HG03378 (cell line): ENCODE results near the gene SNX24.
A peak's percentile ranks its signal among the peaks of the same experiment; 100 is the strongest.

ENCODE experiments used
- ATAC-seq: cut with Tn5 transposase; IDR thresholded peaks from one replicate; pipeline ENCODE4 v1.9.1; 2021; ENCODE audit warnings: mild to moderate bottlenecking, moderate library complexity; ENCODE audit not compliant: unreplicated experiment

SNX24 gene

GRCh38 chr5:122999947-123000563, 154.6 kb downstream of the SNX24 start:
- ATAC-seq: peak; percentile 88

- ATAC-seq: no peak
Observed at GRCh38 chr5:123000731-123001130, 155.3 kb downstream of the SNX24 start.

- no peak for ATAC-seq
Observed at GRCh38 chr5:123001808-123002207, 156.4 kb downstream of the SNX24 start.

GRCh38 chr5:123007182-123007581, 161.8 kb downstream of the SNX24 start:
- no peak for ATAC-seq

- ATAC-seq: no peak
Observed at GRCh38 chr5:123007754-123008153, 162.3 kb downstream of the SNX24 start.

- ATAC-seq: no peak
Observed at GRCh38 chr5:123012321-123012720, 166.9 kb downstream of the SNX24 start.

GRCh38 chr5:123014689-123015088, 169.3 kb downstream of the SNX24 start:
- ATAC-seq: no peak

- no peak for ATAC-seq
Observed at GRCh38 chr5:123028222-123028621, 182.8 kb downstream of the SNX24 start.

GRCh38 chr5:123033157-123033671, 187.8 kb downstream of the SNX24 start:
- no peak for ATAC-seq

- ATAC-seq: no peak
Observed at GRCh38 chr5:123035360-123035917, 190.0 kb downstream of the SNX24 start.

GRCh38 chr5:123035918-123036390, 190.5 kb downstream of the SNX24 start:
- ATAC-seq: no peak

- peak; percentile 42 for ATAC-seq
Observed at GRCh38 chr5:123036391-123037103, 191.1 kb downstream of the SNX24 start, which contains the start of gene PPIC. Gene PPIC, minus strand, starts transcription at chr5:123036725. Its CDS starts 100 bp downstream, at chr5:123036625.

GRCh38 chr5:123037104-123037418, 191.6 kb downstream of the SNX24 start:
- no peak for ATAC-seq

- no peak for ATAC-seq
Observed at GRCh38 chr5:123039673-123040072, 194.3 kb downstream of the SNX24 start.

- no peak for ATAC-seq
Observed at GRCh38 chr5:123044926-123045617, 199.7 kb downstream of the SNX24 start.

GRCh38 chr5:123046222-123046621, 200.8 kb downstream of the SNX24 start:
- ATAC-seq: no peak

- no peak for ATAC-seq
Observed at GRCh38 chr5:123047706-123048105, 202.3 kb downstream of the SNX24 start.

GRCh38 chr5:123051206-123051605, 205.8 kb downstream of the SNX24 start:
- no peak for ATAC-seq
